ENCODE measurements around the gene CEND1. TPM values are rescaled to one million over a fixed set of nuclear protein-coding genes. Genes with fewer than 3 reads are reported as not detected.

The CEND1 gene
- polyA plus RNA-seq, 1 of the 3 experiments (the other 2 are of a cell fraction) = 3.6 TPM

GRCh38 chr11:787084-787675 lies 2.7 kb downstream of the CEND1 start:
- Histone ChIP-seq H3K4me2 (no peak overlapping the region), H3K9me3 (no peaks in the 10 kb centered on the region), H3K79me2 (ENCODE audit: insufficient read depth) (no peaks in the 10 kb centered on the region), H3K4me1 (ENCODE audit: control insufficient read depth in 1 of 2, insufficient read depth in 2 of 2, low read depth in 1 of 2, low read length in 1 of 2) (peaks cover 9 to 20% of the 10 kb centered on the region in 2 experiments; a peak in 3 of 4 replicates), H3F3A (replicated peaks; ENCODE audit: insufficient read depth) (peaks cover 21% of the 10 kb centered on the region), H3K27ac (ENCODE audit: low read depth in 2 of 2, low read length in 1 of 2) (no peak overlapping the region), H4K20me1 (ENCODE audit: insufficient read depth) (no peaks in the 10 kb centered on the region), H3K36me3 (replicated peaks in 1 of 2; ENCODE audit: control insufficient read depth in 1 of 2, insufficient read depth in 2 of 2, low read length in 1 of 2) (peaks cover 0 to 13% of the 10 kb centered on the region in 2 experiments), H3K4me3 (ENCODE audit: low read depth in 2 of 2, low read length in 1 of 2) (no peak overlapping the region), H3K9ac (no peak overlapping the region), H3K27me3 (ENCODE audit: insufficient read depth) (no peaks in the 10 kb centered on the region), H2AFZ (ENCODE audit: low read depth) (no peak overlapping the region), H3K9me2 (no peaks in the 10 kb centered on the region)
- 94% methylated on average over 5 of the region's 24 CpGs for WGBS (ENCODE audit: low lambda C conversion rate)
- CTCF ChIA-PET = no interaction called here
- TF ChIP-seq SMC3 (IDR thresholded peaks at IDR 0.05; ENCODE audit: low read depth, low read length) = no peak
- no peak for TF ChIP-seq TCF12 (IDR thresholded peaks at IDR 0.05)
- TF ChIP-seq CTCF (IDR thresholded peaks at IDR 0.05) = no peak
- no peak for TF ChIP-seq ZBTB33 (IDR thresholded peaks at IDR 0.05; ENCODE audit: borderline replicate concordance, low read depth)
- no peak for TF ChIP-seq EP300 (IDR thresholded peaks at IDR 0.05; ENCODE audit: borderline replicate concordance in 1 of 2, low read depth in 1 of 2, low read length in 1 of 2)
- TF ChIP-seq NRF1 (IDR thresholded peaks at IDR 0.05; ENCODE audit: low read depth, low read length) = no peak
- no peak for TF ChIP-seq EZH2phosphoT487 (IDR thresholded peaks at IDR 0.05; ENCODE audit: borderline replicate concordance, low read depth)
- TF ChIP-seq RAD21 (IDR thresholded peaks at IDR 0.05; ENCODE audit: low read length) = no peak
- TF ChIP-seq NFIC (IDR thresholded peaks at IDR 0.05; ENCODE audit: borderline replicate concordance) = no peak
- TF ChIP-seq POLR2AphosphoS5 (IDR thresholded peaks at IDR 0.05; ENCODE audit: low read depth, low read length) = no peak
- no peak for TF ChIP-seq MXI1 (IDR thresholded peaks at IDR 0.05; ENCODE audit: low read depth, low read length)
- no peak for TF ChIP-seq RFX5 (IDR thresholded peaks at IDR 0.05; ENCODE audit: low read length)
- TF ChIP-seq TAF1 (IDR thresholded peaks at IDR 0.05; ENCODE audit: borderline replicate concordance, low read depth, low read length) = no peak
- no peak for TF ChIP-seq PBX3 (IDR thresholded peaks at IDR 0.05)
- TF ChIP-seq TEAD4 (IDR thresholded peaks at IDR 0.05; ENCODE audit: borderline replicate concordance, insufficient read depth) = no peak
- TF ChIP-seq FOSL2 (IDR thresholded peaks at IDR 0.05; ENCODE audit: borderline replicate concordance, low read depth) = no peak
- POLR2A ChIA-PET = interaction anchor here (1.2 kb wide), 1 partner anchor 10 kb away, joined by 4 read pairs; the partner anchor contains the start of gene GATD1
- DNase-seq = no peak
